ENCODE measurements around the gene OSTN.
"Not testable (repeated sequence)": the region's sequence is repeated elsewhere in the genome, so short reads cannot be mapped to it uniquely, and the experiment has no call there.

The OSTN gene

GRCh38 chr3:191198932-191199331 is at the start of gene OSTN:
Gene OSTN, plus strand, starts transcription at chr3:191199241. Its CDS starts 13,292 bp downstream, at chr3:191212533.
- DNase-seq, result no peak

DNA sequence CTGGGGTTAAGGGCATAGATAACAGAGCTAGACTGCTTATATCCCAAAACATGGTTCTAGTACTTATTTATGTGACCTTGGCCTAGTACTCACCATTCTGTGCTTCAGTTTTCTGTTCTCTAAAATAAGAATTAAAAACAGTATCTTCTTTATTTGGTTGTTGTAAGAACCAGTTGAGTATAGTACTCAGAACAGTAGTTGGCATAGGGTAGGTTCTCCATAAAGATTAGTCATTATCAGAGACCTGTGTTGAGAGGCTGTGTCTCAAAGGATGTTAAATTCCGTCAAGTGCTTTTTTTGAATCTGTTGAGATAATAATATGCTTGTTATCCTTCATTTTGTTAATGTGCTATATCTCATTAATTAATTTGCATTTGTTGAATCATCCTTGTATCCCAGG is 47.4 kb upstream of the OSTN start:
- DNase-seq, result no peak

DNA sequence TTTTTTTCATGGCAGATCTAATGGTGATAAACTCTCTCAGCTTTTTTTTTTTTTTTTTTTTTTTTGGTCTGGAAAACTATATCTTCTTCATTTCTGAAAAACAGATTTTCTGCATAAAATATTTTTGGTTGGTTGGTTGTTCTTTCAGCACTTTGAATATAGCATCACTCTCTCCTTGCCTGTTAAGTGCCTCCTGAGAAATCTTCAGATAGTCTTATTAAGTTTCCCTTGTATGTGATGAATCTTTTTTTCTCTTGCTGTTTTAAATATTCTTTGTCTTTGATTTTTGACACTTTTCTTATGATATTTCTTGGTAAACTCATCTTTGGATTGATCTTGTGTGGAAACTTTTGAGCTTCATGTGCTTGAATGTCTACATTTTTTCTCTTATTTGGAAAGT is 44.2 kb upstream of the OSTN start:
- no peak for DNase-seq

DNA sequence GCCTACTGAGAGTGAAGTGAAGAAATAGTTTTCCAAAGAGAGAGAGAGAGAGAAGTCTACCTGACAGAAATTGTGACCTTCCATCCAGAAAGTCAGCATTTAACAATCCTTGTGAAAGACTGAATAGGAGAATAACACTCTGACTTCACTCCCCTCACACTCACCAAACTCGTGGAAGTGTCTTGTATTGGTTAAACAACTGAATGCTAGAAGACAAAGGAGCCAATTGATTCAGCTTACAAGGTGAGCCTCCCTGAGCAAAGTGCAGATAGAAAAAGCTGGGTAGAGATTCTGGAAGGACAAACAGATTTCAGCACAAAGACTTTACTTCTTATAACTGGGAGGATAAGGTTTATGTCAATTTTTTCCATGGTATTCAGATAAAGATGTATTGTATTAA is 40.8 kb upstream of the OSTN start:
- DNase-seq, result no peak

DNA sequence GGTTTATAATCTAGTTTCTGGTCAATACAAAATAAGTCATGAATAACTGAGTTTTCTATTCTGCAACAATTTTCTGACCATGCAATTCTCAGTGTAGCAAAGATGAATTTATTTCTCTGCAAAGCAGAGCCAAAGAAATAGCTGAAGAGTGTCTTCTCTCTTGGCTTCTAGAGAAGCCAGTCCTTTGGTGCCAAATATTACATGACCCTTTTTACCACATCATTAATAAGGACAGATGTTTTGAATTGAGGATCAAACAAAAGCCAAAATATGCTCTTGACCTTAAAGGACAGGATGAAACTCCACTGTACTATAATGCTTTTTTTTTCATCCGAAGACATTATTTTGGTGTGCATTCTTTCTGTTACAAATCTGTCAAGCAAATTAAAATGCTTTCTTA is 40.2 kb upstream of the OSTN start:
- no peak for DNase-seq

DNA sequence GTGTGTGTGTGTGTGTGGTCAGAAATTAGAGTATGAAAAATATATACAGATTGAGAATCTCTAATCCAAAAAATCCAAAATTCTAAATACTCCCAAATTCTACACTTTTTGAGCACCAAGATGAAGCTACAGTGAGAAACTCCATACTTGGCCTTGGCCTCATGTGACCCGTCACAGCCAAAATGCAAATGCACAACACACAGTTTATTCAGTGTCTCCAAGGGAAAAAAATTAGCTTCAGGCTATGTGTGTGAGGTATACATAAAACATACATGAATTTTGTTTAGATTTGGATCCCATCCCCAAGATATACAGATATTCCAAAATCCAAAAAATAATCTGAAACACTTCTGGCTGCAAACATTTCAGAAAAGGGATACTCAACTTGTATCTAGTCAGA is 33.2 kb upstream of the OSTN start:
- DNase-seq, result no peak

- DNase-seq, result no peak
Measured at GRCh38 chr3:191166368-191166767, 32.7 kb upstream of the OSTN start.

DNA sequence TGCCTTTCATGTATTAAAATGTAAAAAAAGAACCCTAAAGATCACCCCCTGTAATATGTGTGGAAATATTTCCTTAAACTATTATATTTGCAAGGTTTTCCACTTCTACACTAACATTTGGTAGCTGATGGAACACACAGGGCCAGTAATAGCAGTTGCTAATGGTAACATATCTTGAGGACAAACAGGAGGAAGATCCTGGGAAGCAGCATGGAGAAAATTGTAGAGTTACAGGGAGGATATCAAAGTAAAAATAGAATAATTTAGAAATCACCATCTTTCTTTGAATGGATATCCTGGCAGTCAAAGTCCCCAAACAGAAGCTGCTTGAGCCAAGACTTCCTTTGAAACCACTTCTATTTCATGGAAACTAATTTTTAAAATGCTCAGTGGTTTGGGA is 29.5 kb upstream of the OSTN start:
- DNase-seq, result no peak

GRCh38 chr3:191170097-191170496 is 28.9 kb upstream of the OSTN start:
- DNase-seq, result no peak

DNA sequence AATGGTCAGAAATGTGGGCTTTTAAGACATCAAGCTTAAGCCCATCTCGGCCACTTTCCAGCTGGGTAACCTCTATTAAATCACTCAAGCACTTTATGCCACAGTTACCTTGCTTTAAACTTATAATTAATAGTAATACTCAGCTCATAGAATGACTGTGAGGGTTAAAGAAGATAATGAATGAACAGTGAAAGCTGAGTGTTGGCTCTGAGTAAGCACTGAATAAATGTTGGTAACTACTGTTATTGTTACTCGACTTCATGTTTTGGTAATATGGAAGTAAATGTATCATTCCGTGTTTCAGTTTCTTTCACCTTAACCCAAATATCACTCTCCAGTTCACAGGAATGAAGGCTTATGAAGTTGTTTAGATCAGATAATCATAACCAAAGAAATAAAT is 23.9 kb upstream of the OSTN start:
- DNase-seq, result no peak

- DNase-seq, result no peak
Measured at GRCh38 chr3:191176038-191176785, 22.8 kb upstream of the OSTN start.

GRCh38 chr3:191185382-191185781 is 13.7 kb upstream of the OSTN start:
- DNase-seq, result not testable (repeated sequence)

DNA sequence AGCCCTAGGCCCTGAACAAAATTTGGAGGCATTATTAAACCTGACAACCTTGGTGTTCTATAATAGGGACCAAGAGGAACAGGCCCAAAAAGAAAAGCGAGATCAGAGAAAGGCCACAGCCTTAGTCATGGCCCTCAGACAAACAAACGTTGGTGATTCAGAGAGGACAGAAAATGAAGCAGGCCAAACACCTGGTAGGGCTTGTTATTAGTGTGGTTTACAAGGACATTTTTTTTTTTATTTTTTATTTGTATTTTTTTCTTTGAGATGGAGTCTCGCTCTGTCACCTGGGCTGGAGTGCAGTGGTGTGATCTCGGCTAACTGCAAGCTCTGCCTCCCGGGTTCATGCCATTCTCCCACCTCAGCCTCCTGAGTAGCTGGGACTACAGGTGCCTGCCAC is 10.8 kb upstream of the OSTN start:
- DNase-seq, result not testable (repeated sequence)

- DNase-seq, result not testable (repeated sequence)
Measured at GRCh38 chr3:191192270-191192669, 6.8 kb upstream of the OSTN start.

DNA sequence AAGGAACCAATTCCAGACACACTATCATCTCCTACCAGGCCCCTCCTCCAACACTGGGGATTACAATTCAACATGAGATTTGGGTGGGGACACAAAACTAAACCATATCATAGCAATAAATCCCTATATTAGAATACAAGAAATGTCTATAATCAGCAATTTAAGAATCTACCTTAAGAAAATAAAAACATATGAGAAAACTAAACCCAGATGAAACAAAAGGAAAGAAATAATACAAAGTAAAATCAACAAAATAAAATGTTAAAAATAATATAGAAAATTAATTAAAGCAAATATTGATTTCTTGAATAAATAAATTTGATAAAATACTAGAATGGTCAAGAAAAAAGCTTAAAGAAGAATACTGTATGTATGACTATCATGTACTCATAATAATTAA is 6.1 kb upstream of the OSTN start:
- no peak for DNase-seq

DNA sequence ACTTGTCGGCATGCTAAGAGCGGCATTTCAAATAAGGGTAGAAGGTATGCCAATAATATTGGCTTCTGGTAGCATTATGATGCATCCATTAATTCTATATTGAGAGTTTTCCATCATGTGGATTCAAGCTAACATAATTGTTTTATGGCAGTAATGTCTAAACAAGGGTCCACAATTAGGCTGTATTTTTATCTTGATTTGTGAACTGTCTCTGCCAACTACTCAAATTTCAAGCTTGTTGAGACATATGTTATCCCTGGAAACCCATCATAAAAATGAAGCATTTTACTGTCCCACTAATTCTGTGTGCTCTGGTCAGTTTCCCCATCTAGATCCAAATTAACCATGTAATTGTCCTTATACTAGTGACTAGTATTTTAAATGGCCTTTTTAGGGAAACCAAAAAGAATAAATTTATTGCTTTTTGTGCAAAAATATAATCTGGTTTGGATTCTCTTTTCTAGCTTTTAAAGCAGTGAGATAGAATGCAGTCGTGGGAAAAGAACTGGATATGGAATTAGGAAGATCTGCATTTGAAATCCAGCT is 1.2 kb upstream of the OSTN start:
- DNase-seq, result no peak

DNA sequence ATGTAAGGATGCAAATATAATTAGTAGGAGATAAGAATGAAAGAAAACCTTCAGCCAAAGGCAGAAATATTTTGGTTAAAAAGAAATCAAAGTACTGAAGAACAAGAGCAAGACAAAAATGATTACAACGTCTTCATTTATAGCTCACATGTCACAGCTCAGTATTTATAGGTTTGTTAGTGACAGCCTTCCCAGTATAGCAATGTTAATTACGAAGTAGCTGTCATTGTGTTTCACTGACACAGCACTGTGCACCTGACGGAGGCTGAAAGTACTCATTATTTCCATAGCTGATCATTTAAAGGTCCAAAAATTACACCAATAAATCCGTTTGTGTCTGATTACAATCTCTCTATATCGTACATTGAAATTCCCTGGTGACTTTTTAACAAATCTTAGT is 561 bp upstream of the OSTN start:
- DNase-seq, result no peak

DNA sequence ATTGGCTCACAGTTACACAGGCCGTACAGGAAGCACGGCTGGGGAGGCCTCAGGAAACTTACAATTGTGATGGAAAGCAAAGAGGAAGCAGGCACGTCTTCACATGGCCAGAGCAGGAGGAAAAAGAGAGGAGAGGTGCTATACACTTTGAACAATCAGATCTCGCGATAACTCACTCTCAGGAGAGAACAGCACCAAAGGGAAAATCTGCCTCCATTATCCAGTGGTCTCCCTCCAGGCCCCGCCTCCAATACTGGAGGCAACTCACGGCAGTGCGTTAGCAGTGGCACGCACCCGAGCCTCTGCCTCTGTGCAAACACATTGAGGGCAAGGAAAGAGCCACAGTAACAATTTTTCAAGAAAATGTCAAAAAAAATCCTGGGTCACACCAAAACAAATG is 11.0 kb downstream of the OSTN start:
- DNase-seq, result no peak

- no peak for DNase-seq
Measured at GRCh38 chr3:191216510-191216909, 17.5 kb downstream of the OSTN start.

GRCh38 chr3:191217301-191217700 is 18.3 kb downstream of the OSTN start:
- DNase-seq, result no peak

GRCh38 chr3:191220908-191221307 is 21.9 kb downstream of the OSTN start:
- no peak for DNase-seq

DNA sequence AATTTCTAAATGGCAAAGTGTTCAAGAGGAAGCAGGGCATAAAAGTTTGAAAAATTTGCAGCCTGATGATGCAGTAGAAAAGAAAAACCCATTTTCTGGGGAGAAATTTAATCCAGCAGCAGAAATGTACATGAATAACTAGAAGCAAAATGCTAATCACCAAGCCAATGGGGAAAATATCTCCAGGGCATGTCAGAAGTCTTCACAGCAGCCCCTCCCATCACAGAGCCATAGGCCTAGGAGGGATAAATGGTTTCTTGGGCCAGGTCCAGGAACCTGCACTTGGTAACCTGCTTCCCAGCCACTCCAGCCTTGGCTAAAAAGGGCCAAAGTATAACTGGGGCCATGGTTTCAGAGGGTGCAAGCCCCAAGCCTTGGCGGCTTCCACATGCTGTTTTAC is 22.6 kb downstream of the OSTN start:
- no peak for DNase-seq

- DNase-seq, result no peak
Measured at GRCh38 chr3:191227541-191227940, 28.5 kb downstream of the OSTN start.

DNA sequence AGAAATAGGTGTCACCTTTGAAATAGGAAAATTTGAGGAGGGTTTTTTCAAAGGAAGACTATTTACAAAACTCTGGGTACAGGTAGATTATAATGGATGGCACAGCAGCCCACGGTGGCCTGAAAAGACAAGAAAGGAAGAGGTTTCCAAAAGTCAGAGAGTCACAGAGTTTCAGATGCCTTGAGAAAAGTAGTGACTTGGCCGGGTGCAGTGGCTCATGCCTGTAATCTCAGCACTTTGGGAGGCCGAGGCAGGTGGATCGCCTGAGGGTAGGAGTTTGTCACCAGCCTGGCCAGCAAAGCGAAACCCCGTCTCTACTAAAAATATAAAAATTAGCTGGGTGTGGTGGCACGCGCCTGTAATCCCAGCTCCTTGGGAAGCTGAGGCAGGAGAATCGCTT is 35.2 kb downstream of the OSTN start:
- DNase-seq, result no peak
